ENCODE measurements around the gene CDK16.
"Not testable (repeated sequence)": the region's sequence is repeated elsewhere in the genome, so short reads cannot be mapped to it uniquely, and the experiment has no call there.

The CDK16 gene

DNA sequence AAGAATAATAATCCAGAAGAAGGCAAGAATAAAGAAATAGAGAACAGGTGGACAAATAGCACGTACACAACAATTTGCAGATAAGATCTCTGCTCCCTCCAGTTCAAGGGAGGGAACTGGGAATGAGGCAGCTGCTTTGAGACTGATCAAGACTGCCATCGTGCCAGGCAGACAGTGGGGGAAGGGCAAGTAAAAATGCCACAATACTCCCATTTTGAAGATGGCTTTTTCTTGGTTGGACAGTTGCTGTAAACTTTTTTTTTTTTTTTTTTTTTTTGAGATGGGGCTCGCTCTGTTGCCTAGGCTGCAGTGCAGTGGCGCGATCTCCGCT, 31.5 kb downstream of the CDK16 start:
- DNase-seq (ENCODE audit: low spot score), result no peak

DNA sequence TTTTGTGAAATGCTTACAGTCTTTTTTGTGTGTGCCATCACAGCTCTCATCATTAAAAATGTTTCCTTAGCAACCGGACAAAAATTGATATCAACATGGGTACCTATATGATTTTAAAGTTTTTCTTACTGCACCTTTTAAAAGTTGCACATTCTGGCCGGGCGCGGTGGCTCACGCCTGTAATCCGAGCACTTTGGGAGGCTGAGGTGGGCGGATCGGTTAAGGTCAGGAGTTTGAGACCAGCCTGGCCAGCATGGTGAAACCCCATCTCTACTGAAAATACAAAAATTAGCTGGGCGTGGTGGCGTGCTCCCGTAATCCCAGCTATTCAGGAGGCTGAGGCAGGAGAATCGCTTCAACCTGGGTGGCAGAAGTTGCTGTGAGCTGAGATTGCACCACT, 39.1 kb downstream of the CDK16 start:
- DNase-seq (ENCODE audit: low spot score), result not testable (repeated sequence)

DNA sequence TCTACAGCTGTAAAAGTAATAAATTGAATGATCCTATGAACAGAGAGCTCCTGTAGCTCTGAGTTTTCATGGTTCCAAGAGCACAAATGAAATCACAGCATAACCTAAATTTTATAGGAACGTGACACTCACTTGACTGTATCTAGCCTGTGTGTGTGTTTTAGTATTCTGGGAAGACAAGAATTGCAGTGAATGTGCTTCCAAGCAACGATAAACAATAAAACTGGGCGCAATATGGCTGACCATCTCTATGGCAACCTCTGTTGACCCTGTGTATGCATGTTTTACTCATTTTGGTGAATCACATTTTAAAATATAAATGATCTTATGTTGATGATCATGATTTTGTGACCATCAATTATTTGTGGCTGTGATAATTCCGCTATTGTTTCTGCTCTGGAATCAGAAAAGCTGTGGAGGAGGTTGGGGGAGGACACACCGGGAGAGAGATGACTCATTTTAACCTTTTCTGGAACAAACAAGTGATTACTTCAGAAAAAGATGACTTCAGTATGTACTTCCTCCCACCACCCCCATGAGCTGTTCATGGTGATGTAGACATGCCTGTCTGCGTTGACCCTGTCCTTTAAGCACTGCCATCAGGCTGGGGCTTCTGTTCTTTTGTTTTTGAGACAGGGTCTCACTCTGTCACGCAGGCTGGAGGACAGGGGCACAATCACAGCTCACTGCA, 46.1 kb downstream of the CDK16 start:
- no peak for DNase-seq (ENCODE audit: low spot score)

DNA sequence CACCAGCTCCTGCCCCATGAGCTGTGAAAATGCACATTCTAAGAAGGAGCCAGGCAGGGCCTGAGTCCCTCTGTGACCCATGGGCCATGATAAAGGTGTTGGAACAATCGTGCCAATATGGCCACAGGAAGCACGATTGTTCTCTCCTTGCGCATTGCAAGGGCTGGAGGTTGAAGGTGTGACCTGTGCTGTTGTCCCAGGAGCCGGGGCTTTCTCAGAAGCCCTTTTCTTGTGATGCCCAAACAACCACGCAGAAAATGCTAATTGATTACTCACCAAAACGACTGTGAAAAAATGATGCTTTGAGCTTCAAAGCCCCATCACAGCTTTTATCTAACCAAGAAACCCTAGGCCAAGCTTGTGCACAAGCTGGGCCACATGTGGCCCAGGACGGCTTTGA, 48.2 kb downstream of the CDK16 start:
- no peak for DNase-seq (ENCODE audit: low spot score)

DNA sequence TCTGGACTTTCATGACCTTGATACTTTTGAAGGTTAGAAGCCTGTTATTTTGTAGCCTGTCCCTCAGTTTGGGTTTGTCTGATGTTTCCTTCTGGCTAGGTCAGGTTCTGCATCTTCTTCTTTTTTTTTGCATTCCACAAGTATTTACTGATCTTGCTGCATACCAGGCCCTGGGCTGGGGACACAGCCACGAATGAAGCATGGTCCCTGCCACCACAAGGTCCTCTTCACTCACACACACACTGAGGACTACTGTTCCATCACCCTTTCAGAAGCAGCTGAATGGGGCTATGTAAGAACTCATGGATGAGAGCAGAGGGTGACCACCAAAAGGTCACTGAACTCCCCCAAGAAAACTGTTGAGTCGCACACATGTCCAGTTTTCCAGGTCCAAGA, 53.5 kb downstream of the CDK16 start:
- DNase-seq (ENCODE audit: low spot score), result no peak

DNA sequence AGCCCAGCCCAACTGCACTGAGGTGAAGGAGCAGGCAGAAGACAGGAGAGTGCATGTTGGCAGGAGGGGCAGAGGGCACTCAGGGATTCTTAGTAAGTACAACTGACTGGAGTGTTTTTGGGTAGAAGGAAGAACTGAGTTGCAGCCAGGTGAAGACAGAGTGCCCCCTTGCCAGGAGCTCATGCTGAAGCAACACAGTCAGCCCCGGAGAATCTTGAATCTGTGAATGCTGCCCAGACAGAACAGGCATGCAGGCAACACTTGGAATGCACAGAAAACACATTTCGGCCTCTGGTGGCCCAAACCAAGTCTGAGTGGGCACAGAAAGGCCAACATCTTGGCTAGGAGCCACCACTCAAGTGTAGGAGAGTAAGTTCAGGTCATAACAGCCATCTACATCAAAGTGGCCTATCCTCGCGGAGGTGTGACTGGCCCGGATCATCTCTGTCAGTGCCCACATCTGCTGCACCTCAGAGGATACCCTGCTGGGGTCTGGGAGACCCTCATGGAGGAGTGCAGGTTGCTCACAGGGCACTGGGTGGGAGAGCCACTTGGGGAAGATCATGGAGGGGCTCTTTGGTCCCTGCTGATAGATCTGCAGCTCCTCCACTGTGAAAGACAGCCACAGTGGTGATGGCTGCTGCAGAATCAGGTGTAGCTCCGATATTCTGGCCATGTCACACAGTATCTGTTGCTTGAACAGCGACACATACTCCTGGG, 54.7 kb downstream of the CDK16 start:
- no peak for DNase-seq (ENCODE audit: low spot score)

DNA sequence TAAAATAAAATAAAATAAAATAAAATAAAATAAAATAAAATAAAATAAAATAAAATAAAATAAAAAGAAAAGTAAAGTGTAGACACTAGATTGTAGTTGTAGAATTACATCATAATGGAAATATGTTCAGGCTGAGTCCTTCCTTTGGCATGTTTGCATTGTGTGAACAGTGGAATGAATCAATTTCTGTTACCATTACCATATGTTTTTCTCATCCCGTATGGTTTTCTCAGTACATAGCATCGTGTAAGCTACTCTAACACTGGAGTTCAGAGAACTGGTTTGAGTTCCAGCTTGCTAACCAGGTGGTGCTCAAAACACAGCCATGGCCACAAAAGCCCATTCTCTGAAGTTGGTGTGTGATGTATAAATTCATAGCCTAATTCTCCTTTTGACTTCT, 60.2 kb downstream of the CDK16 start:
- no peak for DNase-seq (ENCODE audit: low spot score)

Measured in hematopoietic multipotent progenitor cell treated with erythropoietin and hydrocortisone succinate and interleukin-3 and kit ligand, for 15 days (in vitro differentiated cells).